Measurements from ENCODE around the gene BTF3.
"Not testable (repeated sequence)": the region's sequence is repeated elsewhere in the genome, so short reads cannot be mapped to it uniquely, and the experiment has no call there.

BTF3 gene

DNA sequence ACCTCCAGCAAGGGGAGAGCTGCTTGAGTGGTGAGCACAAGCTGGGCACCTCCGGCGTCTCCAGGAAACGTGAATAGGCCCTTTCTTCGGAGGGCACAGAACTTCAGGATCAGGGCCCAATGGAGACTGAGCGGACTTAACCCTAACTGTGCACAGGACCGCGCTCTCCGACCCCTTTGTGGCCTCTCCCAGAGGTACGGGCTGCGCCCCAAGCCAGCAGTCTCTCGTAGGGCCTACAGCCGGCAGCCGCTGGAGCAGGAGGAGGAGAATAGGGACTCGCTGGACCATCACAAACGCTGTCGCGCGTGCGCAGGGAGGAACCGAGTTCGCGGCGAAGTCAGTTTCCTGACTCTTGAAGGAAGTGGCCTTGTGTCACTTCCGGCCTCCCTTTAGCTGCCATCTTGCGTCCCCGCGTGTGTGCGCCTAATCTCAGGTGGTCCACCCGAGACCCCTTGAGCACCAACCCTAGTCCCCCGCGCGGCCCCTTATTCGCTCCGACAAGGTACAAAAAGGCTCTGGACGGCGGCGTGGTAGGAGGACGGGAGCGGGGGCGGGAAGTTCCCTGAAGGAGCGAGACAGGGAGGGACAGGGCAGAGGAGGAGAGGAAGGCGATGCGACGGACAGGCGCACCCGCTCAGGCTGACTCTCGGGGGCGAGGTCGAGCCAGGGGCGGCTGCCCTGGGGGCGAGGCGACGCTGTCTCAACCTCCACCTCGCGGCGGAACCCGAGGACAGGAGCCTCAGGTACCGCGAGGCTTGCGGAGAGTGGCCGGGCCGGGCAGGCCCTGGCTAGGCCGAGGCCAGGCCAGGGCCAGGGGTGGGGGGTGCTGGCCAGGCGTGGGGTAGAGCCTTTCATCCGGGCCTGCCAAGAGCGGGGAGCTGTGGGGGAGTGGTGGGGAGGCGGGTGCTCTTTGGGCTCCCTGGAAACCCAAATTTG, at the start of gene BTF3:
Gene BTF3, plus strand, starts transcription at position 386 of the 936 bp plus-strand sequence. Its CDS starts 226 bp downstream, at position 612.
- peak; percentile 98 for DNase-seq

DNA sequence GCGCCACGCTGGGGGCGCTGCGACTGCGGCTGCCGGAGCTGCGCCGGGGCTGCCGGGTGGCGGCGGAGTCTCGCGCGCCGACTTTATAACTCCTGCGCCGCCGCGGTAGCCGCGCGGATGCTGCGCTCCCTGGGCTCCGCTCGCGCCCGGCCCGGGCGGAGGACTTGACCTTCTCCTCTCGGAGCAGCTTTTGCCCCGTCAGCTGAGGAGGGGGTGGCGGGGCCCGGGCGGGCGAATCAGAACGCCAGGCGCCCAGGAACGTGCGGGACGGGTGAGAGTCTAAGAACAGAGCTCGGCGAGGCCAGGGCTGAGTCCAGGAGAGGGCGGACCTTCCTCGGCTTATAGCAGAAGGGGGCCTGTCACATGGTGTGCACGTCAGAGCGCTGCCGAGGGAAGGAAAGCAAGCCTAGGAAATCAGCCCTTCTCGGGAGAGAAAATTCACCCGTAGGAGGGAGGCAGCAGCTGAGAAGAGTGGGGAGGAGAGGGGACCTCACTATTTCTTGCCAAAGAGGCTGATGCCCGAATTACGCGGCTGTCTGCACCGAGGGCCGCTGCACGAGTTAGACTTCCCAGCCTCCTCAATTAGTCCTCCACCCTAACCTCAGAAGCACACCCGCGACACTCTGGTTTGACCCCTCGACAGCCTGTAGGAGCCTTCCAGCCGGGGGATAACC, 49.6 kb upstream of the BTF3 start, which contains the start of gene FOXD1:
Gene FOXD1, minus strand, starts transcription at position 315 of the 674 bp plus-strand sequence. CDS start 415 bp downstream, outside the sequence.
- peak; percentile 51 for DNase-seq

DNA sequence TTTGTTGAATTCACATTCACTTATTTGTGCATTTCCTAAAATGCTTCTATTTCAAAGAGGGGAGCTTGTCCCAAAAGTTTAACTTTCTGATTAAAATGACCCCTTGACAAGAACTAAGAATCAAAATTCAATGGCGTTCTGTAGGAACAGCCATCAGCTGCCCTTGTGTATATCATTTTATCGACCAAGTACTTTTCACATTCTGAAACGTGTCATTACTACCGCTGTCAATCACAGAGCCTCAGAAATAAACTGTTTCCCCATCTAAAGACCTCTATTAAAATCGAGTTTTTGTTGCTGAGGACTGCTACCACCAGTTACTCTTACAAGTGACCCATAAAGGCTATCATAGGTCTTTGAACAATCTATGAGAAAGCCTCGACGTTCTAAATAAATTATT, 48.1 kb upstream of the BTF3 start:
- no peak for DNase-seq

DNA sequence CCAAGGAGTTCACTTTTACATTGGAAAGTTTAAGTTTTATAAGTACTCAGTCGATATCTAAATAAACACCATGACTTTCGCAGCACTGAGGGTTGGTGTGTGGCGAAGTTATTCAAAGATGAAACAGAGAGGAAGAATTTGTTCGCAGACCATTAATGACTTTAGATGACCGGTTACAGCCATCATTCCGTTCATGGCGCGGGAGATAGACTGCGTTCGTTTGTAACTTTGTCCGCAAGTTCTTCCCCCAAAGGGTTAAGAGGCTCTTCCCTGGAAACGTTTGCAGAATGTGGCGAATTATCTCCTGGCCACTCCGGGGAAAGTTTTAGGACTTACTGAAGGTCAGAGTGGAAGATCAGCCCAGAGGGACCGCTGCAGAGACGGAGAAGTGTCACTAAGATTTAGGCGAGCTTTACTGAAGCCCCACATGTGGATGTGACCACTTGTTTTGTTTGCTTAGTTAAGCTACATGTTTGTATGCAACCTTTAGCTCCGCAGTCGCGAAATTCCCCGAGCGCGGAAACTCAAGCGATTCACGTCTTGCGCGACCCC, 47.5 kb upstream of the BTF3 start:
- no peak for DNase-seq

DNA sequence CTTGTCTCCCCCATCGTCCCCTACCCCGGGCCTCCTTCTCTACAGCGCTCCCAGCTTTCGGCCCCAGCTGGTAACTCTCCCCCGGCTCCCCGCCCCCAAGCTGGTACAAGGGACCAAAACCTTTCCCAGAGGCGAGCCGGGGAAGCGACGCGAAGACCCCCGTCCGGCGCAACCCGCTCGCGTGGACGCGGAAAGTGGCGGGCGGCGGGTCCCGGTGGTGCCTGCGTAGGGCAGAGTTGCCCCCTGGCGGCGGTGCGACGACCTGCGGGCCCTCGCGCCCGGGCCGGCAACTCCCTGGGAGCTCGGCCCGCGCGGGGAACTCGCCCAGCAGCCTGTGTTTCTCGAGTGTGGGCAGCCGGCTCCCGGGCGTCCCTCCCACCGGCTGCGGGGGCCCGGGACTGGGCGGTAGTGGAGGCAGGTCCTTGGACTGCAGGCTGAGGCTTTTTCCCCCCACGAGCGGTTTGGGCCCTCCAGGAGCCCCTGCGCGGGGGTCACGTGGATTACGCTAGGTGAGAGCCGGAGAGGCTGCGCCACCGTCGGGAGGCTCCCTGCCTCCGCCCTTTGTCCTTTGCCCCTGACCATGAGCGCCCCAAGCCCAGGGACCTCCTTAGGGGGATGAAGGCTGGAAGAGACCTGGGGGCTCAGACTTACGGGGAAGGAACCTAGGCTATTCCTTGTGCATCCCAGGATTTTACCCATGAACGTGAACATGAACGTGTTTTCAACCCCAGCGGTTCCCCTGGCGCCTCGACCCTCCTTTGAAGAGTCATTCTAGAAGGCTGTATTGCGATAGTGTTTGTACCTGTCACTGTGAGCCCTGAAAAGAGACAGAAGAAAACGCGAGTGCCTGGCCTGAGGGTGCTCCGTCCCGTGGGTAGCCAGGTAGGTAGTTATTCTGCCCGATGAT, 46.8 kb upstream of the BTF3 start:
- peak; percentile 36 for DNase-seq

DNA sequence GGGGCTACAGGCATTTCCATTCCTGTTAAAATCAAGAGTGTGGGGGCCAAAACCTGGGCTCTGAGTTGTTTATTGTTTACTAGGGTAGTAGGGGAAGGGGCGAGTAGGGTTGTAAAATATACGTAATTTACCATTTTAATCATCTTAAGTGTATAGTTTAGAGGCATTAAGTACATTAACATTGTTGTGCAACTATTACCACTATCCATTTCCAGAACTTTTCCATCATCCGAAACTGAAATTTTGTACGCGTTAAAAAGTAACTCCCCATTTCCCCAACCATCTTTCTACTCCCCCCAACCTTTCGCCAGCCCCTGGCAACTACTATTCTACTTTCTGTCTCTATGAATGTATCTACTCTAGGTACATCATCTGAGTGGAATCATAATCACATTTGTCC, 46.0 kb upstream of the BTF3 start:
- no peak for DNase-seq

DNA sequence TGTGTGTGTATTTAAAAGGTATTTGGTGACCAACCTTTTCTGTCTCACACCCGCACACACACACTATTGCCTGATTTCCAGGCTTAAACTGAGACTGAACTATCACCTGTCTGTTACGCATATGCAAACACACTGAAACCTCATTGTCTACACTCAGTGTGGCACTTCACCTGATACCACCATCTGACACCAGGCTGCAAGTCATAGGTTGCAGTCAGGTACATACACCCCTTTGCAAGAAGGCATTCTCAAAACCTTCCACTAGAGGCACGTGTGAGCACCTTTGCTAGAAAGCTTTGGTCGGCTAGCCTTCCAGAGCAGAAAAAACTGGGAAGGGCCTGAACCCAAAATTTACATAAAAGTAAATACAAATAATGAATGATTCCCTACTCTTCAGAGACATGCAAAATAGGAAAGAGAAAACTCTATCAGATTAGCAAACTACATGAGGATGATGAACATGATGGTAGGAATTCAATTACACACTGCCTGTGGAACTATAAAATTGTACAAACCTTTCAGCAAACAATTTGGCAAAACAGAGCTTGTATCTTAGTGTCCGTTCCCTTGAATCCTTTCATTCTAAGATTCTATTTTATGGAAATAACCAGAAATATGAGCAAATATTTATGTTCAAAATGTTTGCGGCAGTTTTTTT, 43.7 kb upstream of the BTF3 start:
- DNase-seq = peak; percentile 34

DNA sequence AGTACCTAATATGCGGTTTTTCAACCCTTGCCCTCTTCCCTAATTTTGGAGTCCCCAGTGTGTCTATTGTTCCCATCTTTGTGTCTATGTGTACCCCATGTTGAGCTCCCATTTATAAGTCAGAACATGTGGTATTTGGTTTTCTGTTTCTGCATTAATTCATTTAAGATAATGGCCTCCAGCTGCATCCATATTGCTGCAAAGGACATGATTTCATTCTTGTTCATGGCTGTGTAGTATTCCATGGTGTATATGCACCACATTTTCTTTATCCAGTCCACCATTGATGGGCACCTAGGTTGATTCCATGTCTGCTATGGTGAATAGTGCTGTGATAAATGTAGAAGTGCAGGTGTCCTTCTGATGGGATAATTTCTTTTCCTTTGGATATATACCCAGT, 41.8 kb upstream of the BTF3 start:
- DNase-seq = not testable (repeated sequence)

DNA sequence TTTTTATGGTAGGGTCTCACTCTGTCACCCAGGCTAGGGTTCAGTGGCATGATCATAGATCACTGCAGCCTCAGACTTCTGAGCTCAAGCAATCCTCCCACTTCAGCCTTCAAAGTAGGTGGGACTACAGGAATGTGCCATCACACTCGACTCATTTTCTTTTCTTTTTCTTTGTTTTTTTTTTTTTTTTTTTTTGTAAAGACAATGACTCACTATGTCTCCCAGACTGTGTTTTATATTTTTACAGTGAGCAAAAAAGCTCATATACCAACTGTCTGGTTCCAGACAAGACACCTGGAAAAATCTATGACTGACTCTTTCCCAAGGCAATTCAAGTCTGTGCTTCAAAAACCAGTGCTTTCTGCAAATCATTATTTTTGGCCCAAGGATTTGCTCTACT, 38.9 kb upstream of the BTF3 start:
- DNase-seq = no peak

DNA sequence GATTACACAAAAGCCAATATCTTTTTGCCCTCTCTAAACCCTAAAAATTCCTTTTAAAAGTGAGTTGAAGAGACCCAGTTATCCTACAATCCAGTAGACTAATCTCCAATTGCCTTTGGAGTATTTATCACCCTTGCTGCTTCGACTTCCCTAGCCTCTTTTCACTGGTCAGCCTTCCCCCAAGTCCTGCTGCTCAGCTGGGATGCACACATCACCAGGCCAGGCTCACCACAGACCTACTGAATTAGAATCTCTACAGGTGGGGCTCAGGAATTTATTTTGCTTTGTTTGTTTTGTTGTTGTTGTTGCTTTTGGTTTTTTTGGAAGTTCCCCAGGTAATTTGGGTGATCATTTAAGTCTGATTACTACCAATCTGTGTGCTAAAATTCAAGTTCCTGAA, 38.1 kb upstream of the BTF3 start:
- DNase-seq = no peak

DNA sequence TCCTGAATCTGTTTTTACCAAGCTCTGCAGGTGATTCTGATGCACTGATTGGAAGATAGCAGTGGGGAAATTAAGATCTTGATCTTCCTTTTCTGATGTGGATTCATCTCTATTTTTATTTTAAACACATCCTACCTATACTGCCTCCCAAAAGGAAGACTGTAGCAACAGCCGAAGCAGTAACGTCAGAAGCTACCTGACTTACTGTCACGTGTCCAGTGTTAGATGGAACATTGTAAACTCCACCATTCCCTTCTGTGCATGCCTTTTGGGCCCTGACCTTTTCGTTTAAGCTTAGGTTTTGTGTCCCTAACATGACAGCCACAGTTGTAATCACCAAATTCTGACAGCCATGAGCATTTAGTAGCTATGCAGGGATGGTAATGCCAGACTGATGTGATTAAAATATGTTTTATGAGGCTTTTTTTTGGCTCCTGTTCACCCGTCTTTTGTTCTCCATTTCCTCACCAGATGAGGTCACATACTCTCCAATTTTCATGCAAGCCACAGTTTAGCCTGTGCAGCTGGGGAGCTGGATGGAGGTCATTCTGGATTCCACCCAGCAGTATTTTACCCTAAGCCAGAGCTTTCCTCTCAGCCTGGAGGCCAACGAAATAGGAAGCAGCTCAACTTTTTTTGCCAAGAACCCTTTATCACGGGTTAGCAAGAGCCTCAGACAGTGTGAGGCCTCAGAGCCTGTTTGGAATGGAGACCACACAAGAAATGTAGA, 34.1 kb upstream of the BTF3 start:
- DNase-seq = no peak

DNA sequence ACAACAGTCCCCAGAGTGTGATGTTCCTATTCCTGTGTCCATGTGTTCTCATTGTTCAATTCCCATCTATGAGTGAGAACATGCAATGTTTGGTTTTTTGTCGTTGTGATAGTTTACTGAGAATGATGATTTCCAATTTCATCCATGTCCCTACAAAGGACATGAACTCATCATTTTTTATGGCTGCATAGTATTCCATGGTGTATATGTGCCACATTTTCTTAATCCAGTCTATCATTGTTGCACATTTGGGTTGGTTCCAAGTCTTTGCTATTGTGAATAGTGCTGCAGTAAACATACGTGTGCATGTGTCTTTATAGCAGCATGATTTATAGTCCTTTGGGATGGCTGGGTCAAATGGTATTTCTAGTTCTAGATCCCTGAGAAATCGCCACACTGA, 29.6 kb upstream of the BTF3 start:
- not testable (repeated sequence) for DNase-seq

DNA sequence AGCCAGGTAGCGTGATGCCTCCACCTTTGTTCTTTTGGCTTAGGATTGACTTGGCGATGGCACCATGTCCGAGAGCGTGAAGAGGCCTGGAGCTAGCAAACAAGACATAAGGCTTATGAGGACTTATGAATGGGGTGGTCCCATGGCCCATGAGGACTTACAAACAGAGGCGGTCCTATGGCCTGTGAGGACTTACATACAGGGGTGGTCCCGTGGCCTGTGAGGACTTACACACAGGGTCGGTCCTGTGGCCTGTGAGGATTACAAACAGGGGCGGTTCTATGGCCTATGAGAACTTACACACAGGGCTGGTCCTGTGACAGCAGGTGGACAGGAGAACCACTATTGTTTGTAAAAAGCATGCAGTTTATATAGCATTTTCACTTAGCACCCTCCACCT, 28.4 kb upstream of the BTF3 start:
- no peak for DNase-seq

DNA sequence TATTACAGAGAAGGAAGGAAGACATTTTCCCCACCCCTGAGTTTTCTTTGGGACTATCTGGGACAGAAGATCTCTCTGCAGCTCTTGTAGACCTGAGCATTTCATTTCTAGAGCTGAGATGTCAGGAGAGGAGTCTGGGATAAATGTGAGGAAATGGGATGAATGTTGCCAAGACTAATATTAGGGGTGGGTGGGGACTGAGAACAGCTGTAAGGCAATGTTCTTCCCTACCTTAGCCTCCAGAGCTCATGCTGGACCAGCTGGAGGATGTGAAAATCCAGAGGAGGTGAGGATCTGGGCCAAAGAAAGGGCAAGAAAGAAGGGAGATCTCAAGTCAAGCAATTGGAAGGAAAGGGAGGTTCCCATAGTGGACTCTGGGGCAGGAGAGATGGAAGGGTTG, 26.6 kb upstream of the BTF3 start:
- no peak for DNase-seq

DNA sequence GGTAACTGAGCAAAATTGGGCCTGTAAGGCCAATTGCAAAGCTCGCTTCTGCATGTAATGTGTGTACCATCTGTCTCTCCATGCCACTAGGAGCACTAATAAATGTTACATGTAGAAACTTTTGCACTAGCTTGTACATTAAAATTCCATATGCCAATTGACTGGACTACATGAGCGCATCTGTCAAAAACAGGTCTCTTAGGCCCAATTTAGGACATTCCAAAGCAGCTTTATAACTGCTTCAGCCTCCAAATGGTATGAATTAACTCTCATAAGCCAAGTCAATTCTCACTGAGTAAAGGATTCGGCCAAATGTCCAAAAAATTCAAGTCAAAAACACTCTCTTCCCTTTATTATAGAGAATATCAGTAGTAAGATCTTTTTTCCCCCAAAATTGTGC, 26.1 kb upstream of the BTF3 start:
- no peak for DNase-seq

DNA sequence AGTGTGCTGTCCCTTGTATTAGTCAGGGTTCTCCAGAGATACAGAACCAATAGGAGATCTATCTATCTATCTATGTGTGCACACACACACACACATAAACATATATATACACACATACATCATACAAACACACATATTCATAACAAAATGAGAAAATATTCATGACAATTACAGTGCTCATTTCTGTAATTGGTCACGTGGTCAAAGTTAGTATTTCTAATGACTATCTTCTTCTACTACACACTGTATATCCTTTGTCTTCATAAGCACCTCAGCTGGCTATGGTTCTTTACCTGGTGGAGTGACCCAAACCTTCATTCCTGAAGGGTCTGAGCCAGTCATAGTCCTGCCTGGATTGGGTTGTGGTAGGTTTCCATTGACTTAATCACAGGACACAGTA, 17.7 kb upstream of the BTF3 start:
- no peak for DNase-seq

DNA sequence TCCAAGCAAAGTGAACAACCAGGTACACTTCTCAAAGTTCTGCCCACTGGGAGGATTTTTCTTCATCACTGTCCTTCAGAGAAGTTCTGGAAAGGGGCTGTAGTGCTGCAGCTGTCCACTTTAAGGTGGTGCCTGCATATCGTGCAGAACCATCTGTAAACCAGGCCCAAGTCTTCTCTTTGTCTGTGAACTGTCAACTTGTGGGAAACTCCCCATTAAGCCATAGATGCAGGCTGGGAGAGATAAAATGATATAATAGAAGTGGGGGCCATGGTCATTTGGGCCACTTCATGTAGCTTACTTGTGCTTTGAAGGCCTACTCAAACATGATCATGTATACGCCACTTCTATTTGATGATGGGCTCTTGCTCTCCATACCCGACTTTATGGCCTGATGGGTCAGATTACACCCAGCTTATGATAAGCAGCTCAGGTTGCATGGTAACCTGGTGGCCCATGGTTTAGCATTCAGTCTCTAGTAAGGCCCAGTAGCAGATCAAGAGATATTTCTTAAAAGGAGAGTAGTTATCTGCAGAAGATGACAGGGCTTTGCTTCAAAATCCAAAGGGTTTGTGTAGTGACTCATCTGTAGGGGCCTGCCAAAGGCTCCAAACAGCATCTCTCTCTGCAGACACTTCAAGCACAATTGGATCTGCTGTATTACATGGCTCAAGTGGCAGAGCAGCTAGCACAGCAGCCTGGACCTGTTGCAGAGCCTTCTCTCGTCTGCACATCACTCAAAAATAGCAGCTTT, 15.7 kb upstream of the BTF3 start:
- no peak for DNase-seq

DNA sequence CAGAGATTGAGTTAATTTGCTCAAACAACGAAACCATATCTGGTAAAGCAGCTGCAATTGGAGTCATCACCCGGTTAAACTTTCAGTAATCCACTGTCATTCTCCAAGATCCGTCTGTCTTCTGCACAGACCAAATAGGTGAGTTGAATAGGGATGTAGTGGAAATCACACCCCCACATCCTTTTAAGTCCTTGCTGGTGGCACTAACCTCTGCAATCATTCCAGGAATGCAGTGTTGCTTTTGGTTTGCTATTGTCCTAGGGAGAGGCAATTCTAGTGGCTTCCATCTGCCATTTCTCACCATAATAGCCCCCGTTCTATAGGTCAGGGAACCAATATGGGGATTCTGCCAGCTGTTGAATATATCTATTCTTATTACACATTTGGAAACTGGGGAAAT, 14.6 kb upstream of the BTF3 start:
- no peak for DNase-seq

DNA sequence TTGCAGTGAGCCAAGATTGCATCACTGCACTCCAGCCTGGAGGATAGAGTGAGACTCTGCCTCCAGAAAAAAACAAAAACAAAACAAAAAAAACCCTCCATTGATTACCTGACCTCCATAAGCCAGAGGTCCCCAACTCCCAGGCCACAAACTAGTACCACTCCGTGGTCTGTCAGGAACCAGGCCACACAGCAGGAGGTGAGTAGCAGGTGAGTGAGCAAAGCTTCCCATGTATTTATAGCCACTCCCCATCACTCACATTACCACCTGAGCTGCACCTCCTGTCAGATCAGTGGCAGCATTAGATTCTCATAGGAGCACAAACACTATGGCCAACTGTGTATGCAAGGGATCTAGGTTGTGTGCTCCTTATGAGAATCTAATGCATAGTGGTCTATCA, 13.7 kb upstream of the BTF3 start:
- no peak for DNase-seq

DNA sequence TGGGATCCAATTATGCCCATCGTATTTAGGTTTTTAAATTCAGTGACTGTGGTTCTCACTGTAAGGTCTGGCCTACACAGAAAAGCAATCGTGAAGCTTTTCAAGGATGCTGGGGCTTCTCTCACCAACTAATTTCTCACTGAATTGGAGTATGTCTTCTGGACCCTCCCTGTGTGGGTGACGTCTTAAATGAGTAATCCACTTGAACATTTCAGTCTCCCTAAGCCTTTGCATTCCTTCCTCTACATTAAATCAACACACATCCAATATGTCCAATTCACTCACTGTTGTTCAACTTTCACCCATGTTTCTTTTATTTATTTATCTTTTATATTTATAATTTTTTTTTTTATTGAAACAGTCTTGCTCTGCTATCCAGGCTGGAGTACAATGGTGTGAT, 12.5 kb upstream of the BTF3 start:
- no peak for DNase-seq
